Activated CD8-positive, alpha-beta memory T cell treated with anti-CD3 and anti-CD28 coated beads, Interleukin-2, amount 50 U/mL, for 1 hour (primary cell): ENCODE data around the gene LYPD6B.

ENCODE experiments used
- DNase-seq: peaks from one replicate; pipeline ENCODE4 v3.0.0-alpha.2; 2020; ENCODE audit errors: extremely low read depth

Gene LYPD6B

DNA sequence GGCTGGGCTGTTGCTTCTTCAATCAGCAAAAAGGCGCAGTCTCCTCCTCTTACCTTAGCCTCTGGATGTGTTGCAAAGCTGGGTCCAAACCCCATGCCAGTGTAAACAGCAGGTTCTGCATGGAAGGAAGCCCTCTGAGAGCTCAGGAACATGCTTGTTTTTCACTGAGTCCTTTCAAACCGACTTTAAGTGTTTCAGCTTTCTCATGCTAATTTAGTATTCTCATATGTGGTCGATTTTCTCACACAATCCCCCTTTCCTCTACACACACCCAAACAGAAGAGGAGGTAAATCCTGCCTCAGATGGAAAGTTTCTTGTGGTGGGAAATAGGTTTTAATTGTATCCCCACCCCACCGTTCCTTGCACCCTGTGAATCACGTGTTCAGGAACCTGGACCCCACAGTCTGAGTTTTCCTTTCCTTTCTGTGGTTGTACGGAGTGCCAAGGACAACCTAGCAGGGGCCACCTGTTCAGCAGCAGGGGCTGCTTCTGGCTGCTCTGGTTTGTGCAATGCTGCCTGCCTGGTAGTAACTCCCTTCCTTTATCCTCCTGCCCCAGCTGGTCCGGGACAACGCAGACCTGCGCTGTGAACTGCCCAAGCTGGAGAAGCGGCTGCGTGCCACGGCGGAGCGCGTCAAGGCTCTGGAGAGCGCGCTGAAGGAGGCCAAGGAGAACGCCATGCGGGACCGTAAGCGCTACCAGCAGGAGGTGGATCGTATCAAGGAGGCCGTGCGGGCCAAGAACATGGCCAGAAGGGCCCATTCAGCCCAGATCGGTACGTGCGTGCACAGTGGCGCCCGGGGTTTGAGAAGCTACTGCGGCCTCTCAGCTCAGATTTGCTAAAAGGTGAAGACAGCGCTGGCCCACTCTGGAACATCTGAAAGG, 28.7 kb upstream of the LYPD6B start:
- DNase-seq: no peak

DNA sequence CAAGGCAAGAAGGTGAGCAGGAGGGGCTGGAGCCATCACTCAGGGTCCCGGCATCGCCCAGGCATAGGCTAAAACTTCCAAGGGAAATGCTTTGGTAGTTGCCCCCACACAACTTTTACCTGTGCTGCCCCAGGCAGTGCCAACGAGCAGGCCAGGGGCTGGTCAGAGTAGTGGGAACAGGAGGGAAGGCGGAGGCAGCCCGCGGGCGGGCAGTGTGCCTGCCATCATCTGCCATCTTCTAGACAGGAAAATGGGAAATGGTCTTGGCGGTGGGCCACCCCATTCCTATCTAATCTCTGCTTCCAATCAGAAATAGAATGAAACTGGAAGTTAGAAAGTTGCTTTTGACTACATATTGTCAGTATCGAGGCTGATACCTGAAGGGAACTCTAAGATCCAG, 26.0 kb upstream of the LYPD6B start:
- no peak for DNase-seq

DNA sequence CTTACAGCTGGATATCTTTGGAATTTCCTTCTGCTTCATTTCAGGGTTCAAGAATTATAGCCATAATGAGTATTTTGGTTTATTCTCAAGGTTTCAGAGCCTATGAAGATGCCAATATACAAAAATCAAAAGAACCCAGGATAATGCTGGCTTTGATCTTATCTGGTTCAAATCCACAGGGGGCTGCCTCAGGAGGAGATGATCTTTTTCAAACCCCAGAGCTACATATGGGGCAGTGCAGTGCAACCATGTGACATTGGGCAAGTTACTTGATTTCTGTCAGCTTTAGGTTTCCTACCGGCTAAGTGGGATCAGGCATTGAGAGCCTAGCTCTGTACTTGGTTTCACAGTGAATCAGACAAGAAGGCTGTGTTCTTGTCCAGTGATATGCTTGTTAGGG, 23.0 kb upstream of the LYPD6B start:
- no peak for DNase-seq

DNA sequence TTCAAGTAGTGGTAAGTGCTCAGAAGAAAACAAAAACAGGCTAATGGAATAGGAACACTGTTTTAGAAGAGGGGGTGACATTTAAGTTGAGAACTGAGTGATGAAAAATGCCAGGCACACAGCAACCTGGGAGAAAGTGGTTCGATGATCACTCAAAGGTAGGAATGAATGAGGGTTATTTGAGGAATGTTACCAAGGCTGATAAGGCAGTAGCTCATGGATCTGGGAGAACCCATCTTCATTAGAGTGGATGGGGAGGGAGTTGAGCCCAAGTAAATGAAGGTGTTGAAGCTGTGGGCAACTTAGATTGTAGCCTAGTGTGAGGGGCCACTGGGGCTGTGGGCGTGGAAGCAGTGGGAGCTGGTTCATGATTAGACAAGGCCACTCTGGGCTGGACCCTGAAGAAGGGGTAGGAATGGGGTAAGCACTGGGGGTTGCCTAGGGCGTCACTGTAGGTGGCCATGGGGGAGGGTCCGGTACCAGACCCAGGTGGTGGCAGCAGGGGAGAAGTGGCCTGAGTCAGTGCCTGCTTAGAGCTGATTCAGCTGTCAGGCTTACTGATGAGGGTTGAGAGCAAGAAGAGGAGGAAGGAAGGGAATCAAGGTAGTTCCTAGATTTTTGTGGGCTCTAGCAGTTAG, 22.5 kb upstream of the LYPD6B start:
- DNase-seq: no peak

DNA sequence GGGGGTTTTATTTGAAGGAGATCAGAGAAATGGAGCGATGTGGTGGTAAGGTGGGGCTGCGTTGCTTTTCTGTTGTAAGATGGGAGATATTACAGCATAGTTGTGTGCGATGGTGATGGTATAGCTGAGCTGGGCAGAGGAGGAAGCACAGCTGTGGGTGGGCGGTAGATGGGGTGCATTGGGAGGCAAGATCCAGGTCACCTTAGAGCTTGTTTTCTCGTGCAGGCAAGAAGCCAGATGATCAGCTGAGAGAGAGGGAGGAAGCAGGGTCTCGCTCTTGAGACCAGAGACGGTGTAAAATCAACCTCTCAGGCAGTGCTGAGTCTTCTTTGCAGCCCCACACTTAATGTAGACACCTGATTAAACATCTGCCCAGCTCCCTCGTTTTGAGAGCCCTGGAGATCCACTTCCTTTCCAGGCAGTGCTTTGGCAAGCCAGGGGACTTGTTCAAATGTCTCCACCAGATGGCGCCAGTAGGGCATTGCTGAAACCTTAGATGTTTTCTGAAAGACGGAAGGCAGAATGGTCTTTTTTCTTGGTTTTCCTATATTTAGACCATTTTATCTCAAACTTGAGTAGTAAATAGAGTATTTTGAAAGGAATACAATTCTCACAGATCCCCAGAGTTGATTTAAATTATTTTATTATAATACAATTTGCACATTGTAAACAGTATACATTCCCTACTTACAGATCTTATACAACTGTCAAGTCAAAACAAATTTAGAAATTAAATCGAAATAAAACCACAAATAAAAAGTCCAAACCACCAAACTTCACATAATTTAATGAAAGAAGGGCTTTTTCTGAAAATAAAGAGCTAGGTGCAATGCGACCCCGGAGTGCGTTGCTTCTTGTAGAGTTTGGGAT, 21.1 kb upstream of the LYPD6B start:
- peak; percentile 42 for DNase-seq

DNA sequence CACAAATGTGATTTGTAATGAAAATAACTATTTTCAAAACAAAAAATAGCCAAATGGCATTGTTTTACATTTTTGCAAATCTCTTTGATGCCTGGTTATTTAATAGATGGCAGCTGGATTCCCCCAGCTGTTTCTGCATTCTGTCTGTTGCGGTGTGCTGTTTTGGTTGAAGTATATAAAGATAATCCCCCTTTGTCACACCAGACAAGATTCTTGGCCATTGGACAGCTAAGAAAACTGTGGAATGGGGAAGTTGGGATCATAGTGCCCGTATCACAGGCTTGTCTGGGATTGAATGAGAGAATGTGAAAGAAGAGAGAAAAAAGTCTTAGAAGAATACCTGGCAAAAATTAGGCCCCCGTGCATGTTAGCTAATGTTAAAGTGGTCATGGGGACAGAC, 19.5 kb upstream of the LYPD6B start:
- no peak for DNase-seq

DNA sequence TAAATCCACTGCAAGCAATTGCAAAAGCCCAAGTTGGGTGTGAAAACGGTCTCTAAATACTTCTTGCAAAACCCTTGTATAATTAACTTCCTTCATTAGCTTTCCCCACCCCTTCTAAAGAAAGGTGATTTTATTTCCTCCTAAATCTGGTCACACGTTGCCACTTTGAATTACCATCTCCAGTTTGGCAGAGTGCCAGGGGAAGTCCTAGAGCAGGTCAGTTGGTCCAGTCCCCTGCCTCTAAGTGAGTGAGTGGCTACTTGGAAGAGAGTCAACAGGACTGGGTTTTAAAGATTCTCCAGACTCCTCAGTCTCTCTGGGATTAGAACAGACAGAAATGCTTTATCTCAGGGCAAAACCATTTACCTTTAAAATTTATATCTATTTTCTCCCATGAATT, 18.7 kb upstream of the LYPD6B start:
- no peak for DNase-seq

DNA sequence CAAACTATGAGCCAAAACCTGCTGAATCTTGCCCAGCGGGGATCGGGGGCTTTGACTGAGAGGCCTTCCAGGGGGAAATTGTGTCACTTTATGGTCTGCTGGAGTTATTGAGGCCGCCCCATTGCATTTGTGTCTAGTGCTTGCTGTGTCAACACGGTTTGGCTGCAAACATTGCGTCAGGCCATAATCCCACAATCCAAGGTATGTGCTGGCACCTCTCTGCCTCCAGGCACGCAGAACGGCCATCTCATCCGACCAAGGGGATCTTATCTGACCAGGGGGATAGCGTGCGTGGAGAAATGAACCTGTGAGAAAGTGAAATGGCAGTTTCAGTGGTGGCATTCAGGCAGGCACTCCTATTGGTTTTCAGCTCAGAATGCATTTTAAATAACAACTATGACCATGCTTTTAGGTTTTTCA, 18.1 kb upstream of the LYPD6B start:
- no peak for DNase-seq

DNA sequence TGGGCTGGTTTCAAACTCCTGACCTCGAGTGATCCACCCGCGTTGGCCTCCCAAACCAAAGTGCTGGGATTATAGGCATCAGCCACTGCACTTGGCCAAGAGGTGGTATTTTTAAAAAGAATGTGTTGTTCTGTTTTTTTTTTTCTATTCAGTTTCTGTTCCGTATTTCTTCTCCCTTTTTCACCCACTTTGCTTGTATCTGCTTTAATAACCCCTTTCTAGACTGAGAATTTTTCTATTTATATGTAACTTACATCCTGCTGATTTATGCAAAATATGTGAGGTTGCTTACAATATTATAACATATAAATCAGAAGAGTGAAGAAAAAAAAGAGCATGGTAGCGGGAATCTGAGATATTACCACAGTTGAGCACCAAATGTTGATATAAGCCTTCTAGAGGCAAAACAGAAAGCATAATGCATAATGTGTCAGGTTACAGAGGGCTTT, 17.2 kb upstream of the LYPD6B start:
- no peak for DNase-seq

DNA sequence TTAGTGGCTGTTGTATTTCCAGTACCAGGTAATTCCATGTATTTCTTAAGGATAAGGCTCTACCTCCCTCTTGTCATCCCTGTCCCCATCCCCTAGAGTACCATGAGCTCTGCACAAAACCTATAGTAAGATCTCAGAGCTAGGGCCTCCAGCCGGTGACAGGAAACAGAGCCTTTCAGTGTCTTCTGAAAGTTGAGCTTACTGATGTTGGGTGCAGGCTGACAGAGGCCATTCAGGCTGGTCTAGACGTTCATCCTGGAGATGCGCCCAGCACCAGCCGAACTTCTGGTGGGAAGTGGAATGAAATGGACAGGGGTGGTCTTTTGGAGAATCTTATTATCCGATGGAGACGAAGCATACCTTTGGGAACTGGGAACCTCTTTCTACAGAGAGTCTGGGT, 16.7 kb upstream of the LYPD6B start:
- DNase-seq: no peak

DNA sequence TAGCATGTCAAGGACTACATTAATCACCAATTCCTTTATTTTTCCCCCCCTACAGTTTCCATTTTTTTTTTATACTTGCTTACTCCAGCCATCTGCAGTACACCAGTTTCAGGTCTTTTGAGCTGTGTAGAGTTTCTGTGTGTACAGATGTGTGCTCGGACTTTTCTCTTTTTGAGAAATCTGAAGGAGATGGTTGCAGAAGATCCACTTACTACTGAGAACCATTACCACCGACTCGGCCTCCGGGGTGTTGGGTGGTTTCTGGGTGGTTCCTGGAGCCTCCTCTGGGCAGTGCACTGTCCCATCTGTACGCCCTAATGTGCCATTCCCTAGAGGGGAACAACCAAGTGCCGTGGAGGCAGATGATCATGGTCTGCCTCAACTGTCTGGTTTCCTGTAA, 15.4 kb upstream of the LYPD6B start:
- no peak for DNase-seq

DNA sequence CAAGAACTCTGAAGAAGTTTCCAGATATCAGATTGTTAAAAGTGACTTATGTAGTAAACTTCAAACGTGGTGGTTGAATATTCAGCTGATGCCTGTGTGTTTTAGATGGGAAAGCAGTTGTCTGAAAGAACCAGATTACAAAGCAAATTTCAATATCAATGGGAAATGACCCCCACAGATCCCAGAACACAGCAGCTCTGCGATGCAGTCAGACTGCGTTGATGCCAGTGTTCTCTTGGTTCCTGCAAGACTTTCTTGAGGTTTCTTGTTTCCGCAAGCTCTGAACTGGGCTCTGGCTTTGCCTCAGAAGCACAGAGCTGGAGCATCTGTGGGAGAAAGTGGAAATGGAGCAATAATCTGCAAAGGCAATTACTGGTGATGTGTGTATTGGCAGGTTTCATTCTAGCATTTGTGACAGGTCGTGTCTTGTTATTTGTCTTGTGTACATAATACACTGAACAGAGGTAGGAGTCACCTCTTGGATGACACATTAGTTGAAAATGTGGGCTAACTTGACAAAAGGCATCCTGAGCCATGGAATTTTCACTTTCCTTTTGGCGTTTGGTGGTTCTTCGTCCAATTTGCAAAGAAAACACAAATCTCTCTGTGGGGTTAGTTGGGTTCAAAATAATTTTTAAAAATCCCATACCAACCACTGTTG, 10.8 kb upstream of the LYPD6B start:
- no peak for DNase-seq

DNA sequence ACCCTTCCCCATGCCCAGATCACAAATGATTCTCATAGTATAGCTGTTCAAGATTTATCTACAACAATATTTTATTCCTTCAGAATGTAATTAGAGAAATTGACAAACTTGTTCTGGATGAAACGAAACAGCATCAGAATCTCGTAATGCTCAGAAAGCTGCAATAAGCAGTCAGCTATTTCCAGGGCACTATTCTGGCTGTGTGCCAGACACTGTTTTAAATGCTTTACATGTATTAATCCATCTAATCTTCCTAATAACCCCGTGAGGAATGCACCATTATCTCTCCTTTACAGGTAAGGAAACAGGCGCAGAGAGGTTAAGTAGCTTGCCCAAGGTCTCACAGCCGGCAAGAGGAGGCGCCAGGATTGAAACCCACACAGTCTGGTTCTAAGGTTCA, 10.1 kb upstream of the LYPD6B start:
- DNase-seq: no peak

DNA sequence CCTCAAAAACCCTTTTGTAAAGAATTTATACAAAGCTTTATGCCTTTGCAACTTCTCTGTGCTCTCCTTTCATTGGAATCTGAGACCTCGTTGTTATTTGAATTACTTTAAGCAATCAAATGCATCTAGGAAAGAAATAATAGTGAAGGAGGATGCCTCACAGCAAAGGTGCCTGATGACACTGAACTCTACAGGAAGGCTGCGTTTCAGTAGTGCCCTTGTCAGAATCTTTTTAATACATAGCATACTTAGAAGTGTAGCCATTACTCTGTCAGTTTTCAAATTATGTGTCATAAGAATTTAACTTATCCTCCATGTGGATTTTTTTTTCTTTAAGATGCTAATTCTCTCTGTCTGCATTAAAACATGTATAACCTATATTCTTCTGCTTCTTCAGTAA, 9.6 kb upstream of the LYPD6B start:
- no peak for DNase-seq

DNA sequence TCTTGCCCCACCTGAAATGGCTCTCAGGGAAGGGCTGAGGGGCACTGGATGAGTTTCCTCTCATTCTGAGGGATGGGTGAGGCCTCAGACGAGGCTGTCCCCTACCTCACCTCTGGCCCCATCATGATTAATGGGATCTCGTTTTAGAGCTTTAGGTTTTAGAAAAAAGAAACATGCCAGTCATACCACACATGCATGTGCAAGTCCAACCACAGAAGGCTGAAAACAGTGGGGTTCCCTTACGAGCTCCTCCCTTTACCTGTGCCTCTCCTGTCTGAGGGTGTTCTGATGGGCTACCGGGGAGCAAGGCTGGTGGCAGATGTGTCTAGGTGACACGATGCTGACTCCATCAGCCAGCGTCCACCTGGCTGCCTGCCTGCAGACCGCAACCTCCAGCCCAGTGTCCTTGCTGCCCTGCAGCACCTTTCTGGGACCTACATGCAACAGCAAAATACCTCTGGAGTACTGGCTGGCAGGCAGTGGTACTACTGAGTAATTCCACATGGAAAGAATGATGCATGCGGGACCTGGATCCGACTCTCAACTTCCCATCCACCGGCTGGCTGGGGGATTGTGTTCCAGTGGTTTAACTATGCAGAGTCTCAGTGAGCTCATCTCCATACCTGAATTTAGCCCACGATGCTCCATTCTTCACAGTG, 9.1 kb upstream of the LYPD6B start:
- DNase-seq: no peak

DNA sequence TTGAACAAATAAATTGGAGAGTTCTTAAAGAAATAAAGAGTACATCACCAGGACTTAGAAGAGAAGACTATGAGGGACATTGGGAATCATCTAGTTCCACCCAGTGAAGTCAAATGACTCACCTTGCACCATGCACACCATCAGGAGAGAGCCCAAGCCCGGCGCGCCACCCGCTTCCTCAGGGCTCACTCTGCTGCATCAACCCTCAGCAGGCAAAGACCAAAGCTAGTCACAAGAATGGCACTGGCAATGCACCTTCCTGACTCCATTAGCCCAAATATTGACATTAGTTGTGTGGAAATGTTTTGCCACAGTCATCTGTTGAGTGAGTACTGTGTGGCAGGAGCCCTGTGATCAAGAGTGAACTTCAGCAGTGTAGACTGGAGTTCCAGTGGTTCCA, 7.1 kb upstream of the LYPD6B start:
- DNase-seq: no peak

DNA sequence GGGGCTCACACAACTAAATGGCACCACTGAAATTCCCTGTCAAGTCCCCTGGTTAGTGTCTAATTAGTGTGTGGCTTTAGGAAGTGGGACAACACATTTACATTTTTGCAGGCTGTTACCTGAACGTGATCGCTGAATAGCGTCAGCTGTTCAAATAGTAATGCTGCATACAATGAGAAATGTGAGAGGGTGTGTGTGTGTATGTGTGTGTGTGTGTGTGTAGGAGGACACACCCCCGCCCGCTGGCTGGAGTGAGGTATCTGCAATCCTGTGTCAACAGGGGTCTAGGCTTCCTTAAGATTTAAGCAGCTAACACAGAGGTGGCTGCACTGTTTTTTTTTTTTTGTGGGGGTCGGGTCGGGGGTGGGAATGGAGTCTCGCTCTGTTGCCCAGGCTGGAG, 4.8 kb upstream of the LYPD6B start:
- no peak for DNase-seq

DNA sequence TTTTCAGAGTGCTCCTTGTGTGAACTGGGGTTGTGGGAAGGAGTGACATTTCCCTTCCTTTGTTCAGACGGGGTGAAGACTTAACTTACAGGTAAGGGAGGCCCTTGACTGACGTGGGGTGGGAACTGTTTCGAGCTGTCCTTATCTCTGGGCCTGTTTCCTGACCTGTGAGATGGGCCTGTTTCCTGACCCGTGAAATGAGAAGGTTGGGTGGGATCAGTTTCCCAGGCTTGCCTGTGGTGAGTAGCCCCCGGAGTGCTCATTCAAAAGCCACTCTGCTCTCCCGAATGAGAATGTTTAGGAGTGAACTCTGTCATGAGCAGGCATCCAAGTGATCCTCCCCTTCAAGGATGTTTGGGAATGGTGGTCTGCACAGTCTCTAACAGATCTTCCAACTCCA, 4.1 kb upstream of the LYPD6B start:
- DNase-seq: no peak

DNA sequence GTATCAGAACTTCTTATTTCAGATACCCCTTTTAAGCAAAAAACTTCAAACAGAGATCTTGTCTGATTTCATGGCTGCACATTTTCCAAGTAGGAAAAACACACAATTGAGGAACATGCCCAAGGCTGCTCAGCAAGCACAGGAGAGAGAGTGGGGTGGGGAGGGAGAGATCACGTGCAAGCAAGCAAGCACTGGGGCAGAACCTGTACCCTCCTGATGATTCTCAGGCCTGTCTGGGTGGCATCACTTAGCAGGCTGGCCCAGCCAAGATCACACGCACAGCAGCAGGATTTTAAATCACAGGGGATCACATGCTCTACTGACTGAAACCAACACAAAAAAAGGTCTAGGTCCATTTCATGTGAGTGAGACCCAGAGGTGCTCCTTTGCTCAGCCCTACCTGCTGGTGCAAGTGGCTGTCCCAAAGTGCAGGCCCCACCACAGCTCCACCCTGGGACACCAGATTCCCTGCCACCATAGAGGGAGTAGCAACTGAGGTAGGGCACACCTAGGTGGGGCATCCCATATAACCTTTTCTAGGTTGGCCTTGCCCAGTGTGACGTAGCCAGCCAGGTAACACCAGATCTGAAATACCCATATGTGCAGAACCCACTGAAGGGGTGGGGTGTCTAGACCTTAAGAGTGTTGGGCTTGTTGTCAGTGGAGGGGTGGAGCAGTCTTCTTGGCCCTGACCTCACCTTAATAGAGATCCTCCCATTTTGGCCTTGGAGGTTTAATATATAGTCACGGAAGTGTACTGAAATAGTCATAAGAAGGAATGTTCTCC, 1.8 kb upstream of the LYPD6B start:
- no peak for DNase-seq

DNA sequence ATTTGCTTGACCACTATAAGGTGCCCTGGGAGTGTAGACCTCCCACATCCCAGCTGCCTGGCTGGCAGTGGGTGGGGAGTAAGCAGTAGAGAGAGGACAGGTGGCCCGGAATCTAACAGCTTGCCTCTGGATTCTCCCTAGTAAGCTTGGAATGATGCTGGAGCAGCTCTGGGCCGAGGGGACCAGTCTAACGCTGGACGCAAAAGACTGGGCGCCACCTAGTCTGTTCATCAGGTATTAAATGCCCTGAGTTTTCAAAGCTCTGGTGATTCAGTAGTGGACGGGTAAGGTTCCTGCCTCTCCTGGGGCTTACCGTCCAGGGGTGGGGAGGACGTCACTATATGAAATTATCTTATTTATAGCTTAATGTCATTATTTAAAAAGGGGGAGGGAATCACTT, 648 bp upstream of the LYPD6B start:
- no peak for DNase-seq
